ENCODE results near the gene HDAC3.
"Not testable (repeated sequence)": the region's sequence is repeated elsewhere in the genome, so short reads cannot be mapped to it uniquely, and the experiment has no call there.

Gene HDAC3

GRCh38 chr5:141636106-141636412, 590 bp downstream of the HDAC3 start:
- no peak for DNase-seq (ENCODE audit: insufficient read length, low spot score)
- FAIRE-seq = no peak

DNA sequence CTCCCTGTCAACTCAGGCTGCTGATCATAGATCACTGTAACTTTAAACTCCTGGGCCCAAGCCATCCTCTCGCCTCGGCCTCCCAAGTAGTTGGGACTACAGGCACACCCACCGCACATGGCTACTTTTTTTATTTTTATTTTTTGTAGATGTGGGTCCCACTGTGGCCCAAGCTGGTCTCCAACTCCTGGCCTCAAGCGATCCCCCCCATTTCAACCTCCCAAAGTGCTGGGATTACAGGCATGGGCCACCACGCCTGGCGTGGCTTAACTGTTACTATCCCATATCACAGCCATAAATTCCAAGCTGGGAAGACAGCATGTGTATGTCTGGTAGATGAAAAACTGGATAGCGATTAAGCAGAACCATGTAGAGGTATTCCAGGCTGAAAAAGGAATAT, 1.0 kb downstream of the HDAC3 start:
- DNase-seq (ENCODE audit: insufficient read length, low spot score) = no peak

DNA sequence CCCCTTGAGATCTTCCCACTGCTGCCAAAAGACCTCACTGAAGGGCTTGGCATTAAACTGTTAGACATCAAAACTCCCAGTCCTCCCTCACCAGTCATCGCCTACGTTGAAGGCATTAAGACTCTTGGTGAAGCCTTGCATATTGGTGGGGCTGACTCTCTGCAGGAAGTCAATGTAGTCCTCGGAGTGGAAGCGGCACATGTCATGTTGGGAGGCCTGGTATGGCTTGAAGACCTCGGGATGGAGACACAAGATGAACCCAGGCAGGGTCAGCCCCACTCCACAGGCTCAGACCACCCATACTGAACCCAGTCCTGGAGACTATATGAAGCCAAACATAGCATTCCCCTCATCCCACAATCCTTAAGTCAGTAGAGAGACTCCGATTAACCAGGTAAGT, 1.9 kb downstream of the HDAC3 start:
- FAIRE-seq (no peak), DNase-seq (ENCODE audit: insufficient read length, low spot score) (no peak)

More for the DNA sequence above, 1.0 kb downstream of the HDAC3 start:
- FAIRE-seq = no peak

GRCh38 chr5:141633871-141634561, 2.6 kb downstream of the HDAC3 start:
- FAIRE-seq = peak; percentile 78

GRCh38 chr5:141632650-141633049, 4.0 kb downstream of the HDAC3 start:
- DNase-seq (ENCODE audit: insufficient read length, low spot score) = no peak
- no peak for FAIRE-seq

More at GRCh38 chr5:141633871-141634561, 2.6 kb downstream of the HDAC3 start:
- DNase-seq (ENCODE audit: insufficient read length, low spot score) = peak; percentile 52

DNA sequence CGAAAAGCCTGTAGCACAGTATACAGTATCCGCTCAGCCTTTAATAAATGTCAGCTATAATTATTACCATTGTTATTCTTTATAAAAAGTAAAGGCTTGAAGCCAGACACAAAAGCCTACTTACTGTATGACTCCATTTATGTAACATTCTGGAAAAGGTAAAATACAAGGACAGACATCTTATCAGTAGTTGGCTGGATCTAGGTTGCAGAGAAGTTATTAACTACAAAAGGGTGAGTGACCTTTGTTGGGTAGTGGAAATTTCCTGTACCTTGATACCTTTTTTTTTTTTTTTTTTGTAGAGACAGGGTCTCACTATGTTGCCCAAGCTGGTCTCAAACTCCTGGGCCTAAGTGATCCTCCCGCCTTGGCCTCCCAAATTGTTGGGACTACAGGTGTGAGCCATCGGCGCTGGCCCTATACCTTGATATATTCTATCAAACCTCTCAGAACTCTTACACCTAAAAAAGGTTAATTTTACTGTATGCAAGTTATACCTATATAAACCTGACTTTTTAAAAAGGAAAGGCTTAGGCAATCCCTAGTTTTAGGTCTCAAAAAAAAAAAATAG, 6.0 kb downstream of the HDAC3 start:
- FAIRE-seq (no peak), DNase-seq (ENCODE audit: insufficient read length, low spot score) (no peak)

DNA sequence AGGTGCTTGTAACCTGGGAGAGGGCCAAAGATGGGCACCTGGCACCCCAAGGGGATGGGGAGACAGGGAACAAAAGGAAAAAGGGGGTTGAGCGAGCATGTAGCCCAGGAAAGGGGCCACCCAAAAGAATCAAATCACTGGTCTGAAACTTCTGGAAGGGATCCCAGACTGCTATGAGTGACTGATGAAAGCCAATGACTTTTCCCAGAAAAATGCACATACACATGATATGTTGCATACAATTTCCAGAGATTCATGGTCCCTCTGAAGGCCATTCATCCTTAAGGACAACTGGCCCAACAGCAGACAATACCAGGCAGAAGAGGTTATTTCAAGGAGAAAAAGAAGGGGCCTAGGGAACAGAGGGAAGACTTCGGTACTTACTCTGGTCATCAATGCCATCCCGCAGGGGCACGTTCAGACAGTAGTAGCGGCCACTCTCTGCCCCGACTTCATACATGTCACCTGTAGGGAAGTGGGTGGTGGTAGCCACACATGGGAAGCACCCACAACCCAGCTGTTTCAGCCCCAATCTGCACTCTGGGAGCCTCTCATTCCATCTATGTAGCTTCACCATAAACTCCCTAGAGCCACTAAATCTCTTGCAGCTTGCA, 8.4 kb downstream of the HDAC3 start:
- FAIRE-seq (no peak), DNase-seq (ENCODE audit: insufficient read length, low spot score) (no peak)

DNA sequence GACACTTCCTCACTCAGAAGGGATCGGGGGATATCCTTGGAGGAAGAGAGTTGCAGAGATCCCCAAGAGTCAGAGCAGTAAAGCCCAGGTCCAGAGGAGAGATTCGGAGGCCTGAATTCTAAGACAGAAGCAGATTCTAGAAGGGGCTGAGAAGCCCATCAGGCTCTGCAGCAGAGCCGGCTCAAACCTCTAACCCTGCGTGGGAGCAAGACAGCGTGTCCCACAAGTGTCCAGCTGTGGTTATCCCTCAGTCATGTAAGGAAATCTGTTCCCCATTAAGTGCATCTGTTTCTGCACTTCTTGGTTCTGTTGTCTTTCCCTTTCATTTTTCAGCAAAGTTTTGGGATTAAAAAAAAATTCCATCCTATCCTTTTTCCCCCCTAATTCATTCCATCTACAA, 13.0 kb downstream of the HDAC3 start:
- FAIRE-seq (no peak), DNase-seq (ENCODE audit: insufficient read length, low spot score) (no peak)

DNA sequence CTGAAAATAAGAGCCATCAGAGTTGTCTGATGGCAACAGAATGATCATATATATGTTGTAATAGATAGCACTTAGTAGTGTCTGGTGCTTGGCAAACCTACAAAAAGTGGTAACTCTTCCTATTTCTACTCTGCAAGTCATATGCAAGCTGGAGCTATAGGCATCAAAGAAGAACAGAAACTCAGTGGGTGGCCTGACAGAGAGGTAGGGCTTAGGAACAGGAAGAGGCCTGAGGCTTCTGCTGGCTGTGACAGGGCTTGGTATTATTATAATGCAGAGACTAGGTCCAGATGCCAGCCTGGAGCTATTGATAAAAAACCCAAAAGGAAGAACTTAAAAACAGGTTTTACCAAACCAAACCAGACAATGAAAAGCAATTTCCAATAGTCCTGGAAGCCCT, 13.5 kb downstream of the HDAC3 start:
- no peak for DNase-seq (ENCODE audit: insufficient read length, low spot score)

GRCh38 chr5:141618804-141619554, 17.7 kb downstream of the HDAC3 start, which contains the start of gene DIAPH1:
TSS of gene DIAPH1 (minus strand) at chr5:141619000. CDS start at chr5:141618914, 86 bp downstream.
- FAIRE-seq (peak; percentile 93), DNase-seq (ENCODE audit: insufficient read length, low spot score) (peak; percentile 79)

More for the DNA sequence above, 13.5 kb downstream of the HDAC3 start:
- peak; percentile 82 for FAIRE-seq

DNA sequence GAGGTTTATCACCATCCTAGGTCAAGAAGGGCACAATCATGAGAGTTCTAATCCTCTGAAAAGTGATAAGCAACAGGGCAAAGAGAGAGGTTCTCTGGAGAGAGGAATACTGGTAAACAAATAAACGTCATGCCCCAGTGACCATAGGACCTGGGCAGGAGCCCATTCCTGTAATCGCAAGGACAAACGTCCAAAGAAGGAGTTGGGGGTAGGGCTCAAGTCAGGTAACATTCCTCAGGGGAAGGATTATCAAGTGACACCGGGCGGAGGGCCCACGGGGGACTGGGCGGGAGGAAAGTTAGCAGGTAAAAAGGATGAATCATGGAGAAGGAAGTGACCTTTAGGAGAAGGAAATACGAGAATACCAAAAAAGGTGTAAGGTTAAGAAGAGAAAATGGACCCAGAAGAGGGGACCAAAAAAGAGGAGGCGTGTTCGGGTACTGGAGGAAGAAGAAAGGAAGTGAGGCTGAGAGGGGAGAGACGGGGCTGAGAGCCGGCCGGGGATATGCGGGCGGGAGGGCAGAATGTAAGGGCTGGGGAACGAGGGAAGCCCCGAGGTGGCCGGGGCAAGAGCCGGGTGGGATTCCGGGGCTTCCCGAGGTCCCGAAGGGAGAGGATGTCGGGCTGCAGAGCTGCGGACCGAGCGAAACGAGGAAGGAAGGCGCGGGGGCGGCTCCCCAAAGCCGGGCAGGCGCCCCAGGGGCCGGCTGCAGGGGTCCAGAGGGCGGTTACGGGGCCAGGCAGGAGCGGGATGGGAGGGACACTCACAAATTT, 18.4 kb downstream of the HDAC3 start:
- FAIRE-seq = peak; percentile 81

GRCh38 chr5:141617682-141618029, 19.0 kb downstream of the HDAC3 start:
- FAIRE-seq (no peak), DNase-seq (ENCODE audit: insufficient read length, low spot score) (no peak)

More for the DNA sequence above, 18.4 kb downstream of the HDAC3 start:
- no peak for DNase-seq (ENCODE audit: insufficient read length, low spot score)

DNA sequence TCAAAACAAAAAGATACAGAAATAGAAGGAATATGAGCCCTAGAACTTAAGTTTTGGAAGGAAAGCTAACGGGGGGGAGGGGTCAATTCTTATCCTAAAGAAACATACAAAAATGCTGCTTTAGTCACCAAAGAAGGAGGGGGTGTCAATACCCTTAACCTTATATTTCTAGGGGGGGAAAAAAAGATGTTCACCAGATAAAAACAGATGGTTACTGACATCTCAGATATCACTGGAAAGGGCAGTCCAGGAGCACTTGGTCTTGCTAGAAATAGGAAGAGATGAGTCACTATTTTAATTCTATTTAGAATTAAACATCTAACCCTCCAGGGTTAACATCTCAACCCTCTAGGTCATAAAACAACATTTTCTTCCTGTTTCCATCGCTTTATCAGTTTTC, 19.5 kb downstream of the HDAC3 start:
- FAIRE-seq = no peak
- DNase-seq (ENCODE audit: insufficient read length, low spot score) = no peak

DNA sequence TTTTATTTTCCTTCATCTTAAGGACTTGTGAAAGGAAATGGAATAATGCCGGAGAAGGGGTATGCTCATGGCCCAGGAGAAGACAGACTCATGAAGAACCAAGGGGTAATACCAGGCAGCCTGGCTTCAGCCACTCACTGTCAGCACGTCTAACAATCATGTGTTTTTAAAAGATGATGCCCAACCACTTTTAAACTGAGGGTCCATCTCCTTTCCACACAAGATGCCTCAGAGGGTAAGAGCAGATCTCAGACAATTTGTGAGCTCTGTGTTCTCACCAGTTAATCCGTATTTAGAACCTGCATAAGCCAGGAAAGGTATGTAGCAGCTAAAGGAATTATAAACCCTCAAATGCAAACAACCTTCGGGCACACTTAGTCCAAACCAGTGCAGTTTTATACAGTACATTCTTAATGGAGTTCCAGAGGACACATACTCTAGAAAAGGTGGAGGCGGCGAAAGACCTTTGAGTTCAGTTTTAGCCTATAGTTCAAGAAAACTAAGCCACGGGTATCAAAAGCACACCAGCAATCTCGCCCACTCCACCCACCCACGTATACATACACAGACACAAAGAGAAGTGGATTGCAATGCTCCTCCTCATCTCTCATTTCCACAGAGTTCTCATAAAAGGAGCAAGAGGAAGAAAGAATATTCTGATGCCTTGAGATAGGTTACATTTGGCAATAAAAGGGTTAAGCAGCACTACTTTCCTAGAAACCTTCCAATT, 20.5 kb downstream of the HDAC3 start:
- FAIRE-seq (peak; percentile 78), DNase-seq (ENCODE audit: insufficient read length, low spot score) (no peak)

DNA sequence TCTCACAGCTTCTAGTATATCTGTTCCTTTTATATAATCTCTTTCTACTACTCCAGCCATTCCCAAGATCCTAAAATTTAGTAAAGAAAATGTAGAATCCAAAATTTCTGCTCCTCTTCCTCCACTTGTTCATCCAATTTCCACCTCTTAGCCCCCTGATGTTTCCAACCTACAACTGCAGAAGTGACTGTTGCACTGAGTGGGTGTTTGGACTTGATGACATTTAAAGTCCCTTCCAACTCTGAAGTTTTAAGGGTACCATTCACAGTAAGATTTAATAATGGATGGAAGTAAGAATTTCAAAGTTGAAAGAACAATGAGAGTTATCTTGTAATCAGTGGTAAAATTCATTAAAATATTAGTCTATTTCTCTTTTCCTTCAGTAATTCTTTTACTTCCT, 23.3 kb downstream of the HDAC3 start:
- no peak for FAIRE-seq

GRCh38 chr5:141611289-141611688, 25.4 kb downstream of the HDAC3 start:
- FAIRE-seq = no peak
- no peak for DNase-seq (ENCODE audit: insufficient read length, low spot score)

More for the DNA sequence above, 23.3 kb downstream of the HDAC3 start:
- no peak for DNase-seq (ENCODE audit: insufficient read length, low spot score)

- DNase-seq (ENCODE audit: insufficient read length, low spot score); FAIRE-seq: not testable (repeated sequence)
Measured at GRCh38 chr5:141609921-141610320, 26.7 kb downstream of the HDAC3 start.

GRCh38 chr5:141609044-141609443, 27.6 kb downstream of the HDAC3 start:
- DNase-seq (ENCODE audit: insufficient read length, low spot score) = no peak
- no peak for FAIRE-seq

DNA sequence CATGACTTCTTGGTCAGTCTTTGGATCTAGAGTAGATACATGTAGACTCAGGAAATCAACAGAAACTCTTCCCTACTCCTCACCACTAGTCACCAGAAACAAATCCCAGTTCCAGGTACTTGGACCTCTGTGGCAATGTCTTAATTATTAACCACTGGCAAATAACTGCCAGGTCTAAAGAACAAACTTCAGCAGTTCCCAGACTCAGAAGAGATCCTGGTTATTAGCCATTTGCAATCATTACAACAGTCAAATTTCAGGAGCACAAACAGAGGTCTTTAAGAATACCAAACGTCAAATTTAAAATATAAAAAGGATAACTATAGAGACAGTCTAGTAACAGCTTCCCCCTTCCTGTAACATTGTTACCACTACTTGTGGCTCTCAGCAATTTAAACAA, 28.1 kb downstream of the HDAC3 start:
- no peak for DNase-seq (ENCODE audit: insufficient read length, low spot score)
- FAIRE-seq = no peak

DNA sequence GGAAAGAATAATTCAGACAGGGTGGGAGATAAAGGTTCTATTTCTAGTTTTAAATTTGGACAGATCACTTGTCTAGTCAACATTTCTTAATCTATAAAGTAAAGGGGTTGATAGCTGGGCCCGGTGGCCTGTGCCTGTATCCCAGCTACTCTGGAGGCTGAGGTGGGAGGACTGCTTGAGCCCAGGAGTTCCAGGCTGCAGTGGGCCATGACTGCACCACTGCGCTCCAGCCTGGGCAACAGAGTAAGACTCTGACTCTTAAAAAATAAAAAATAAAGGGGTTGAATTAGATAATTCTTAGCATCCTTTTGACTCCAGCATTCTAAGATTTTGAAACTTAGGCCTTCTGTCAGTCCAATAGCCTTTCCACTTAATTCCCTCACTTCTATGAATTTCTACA, 28.6 kb downstream of the HDAC3 start:
- no peak for FAIRE-seq
- DNase-seq (ENCODE audit: insufficient read length, low spot score) = no peak
